DMS153 treated with DMSO at 0.1 percent for 48 hours (cell line): ENCODE data around the gene PRKACA.

Experiments
- DNase-seq: peaks from one replicate; lab custom pipeline; 2025; ENCODE audit not compliant: unreplicated experiment; lab: John Stamatoyannopoulos, UW

Gene PRKACA

GRCh38 chr19:14073261-14073924, 44.2 kb downstream of the PRKACA start:
- peak; percentile 72 for DNase-seq

GRCh38 chr19:14072535-14073260, 44.9 kb downstream of the PRKACA start, which contains the start of gene MISP3:
MISP3 (plus strand) TSS chr19:14072786; CDS start chr19:14073310, 524 bp downstream.
- DNase-seq, result peak; percentile 61

GRCh38 chr19:14070268-14071050, 47.1 kb downstream of the PRKACA start:
- DNase-seq, result no peak

GRCh38 chr19:14066134-14066533, 51.4 kb downstream of the PRKACA start:
- DNase-seq, result no peak

GRCh38 chr19:14063105-14063504, 54.5 kb downstream of the PRKACA start:
- no peak for DNase-seq

GRCh38 chr19:14062558-14062855, 55.1 kb downstream of the PRKACA start:
- DNase-seq, result no peak

- DNase-seq, result no peak
These were observed 55.6 kb downstream of the PRKACA start, which contains the start of gene PALM3 for GRCh38 chr19:14061751-14062557. PALM3 (minus strand) TSS chr19:14062076; CDS start chr19:14061980, 96 bp downstream.

GRCh38 chr19:14061081-14061749, 56.3 kb downstream of the PRKACA start:
- DNase-seq, result no peak

GRCh38 chr19:14059652-14060155, 57.9 kb downstream of the PRKACA start:
- DNase-seq, result no peak

GRCh38 chr19:14059093-14059480, 58.5 kb downstream of the PRKACA start:
- DNase-seq, result no peak

- no peak for DNase-seq
These were observed 59.1 kb downstream of the PRKACA start for GRCh38 chr19:14058182-14059092.

- DNase-seq, result no peak
These were observed 60.7 kb downstream of the PRKACA start for GRCh38 chr19:14056741-14057356.

- no peak for DNase-seq
These were observed 61.4 kb downstream of the PRKACA start for GRCh38 chr19:14056069-14056666.

GRCh38 chr19:14055396-14055795, 62.2 kb downstream of the PRKACA start:
- DNase-seq, result no peak

- DNase-seq, result no peak
These were observed 62.8 kb downstream of the PRKACA start for GRCh38 chr19:14054721-14055120.

- no peak for DNase-seq
These were observed 63.5 kb downstream of the PRKACA start for GRCh38 chr19:14054099-14054498.

- no peak for DNase-seq
These were observed 64.1 kb downstream of the PRKACA start for GRCh38 chr19:14053500-14053899.

- DNase-seq, result no peak
These were observed 64.5 kb downstream of the PRKACA start for GRCh38 chr19:14053032-14053431.
